ENCODE measurements around the gene TLR3.
A peak's percentile ranks its signal among the peaks of the same experiment; 100 is the strongest.

TLR3 gene

GRCh38 chr4:186107947-186108346 lies 39.0 kb downstream of the TLR3 start:
- DNase-seq = no peak

- no peak for DNase-seq
These were observed 39.4 kb downstream of the TLR3 start for GRCh38 chr4:186108391-186108790.

GRCh38 chr4:186109245-186109644 lies 40.3 kb downstream of the TLR3 start:
- no peak for DNase-seq

GRCh38 chr4:186116697-186117096 lies 47.7 kb downstream of the TLR3 start:
- DNase-seq = no peak

- no peak for DNase-seq
These were observed 49.6 kb downstream of the TLR3 start for GRCh38 chr4:186118582-186118981.

- DNase-seq = no peak
These were observed 52.1 kb downstream of the TLR3 start for GRCh38 chr4:186121057-186121456.

GRCh38 chr4:186128842-186129241 lies 59.9 kb downstream of the TLR3 start:
- no peak for DNase-seq

- DNase-seq = no peak
These were observed 63.0 kb downstream of the TLR3 start for GRCh38 chr4:186131935-186132334.

- DNase-seq = peak in 1 of 2 experiments; percentile 1
These were observed 63.8 kb downstream of the TLR3 start for GRCh38 chr4:186132577-186133242.

GRCh38 chr4:186134257-186134656 lies 65.3 kb downstream of the TLR3 start:
- DNase-seq = no peak

- no peak for DNase-seq
These were observed 65.9 kb downstream of the TLR3 start for GRCh38 chr4:186134861-186135260.

GRCh38 chr4:186137196-186137794 lies 68.3 kb downstream of the TLR3 start:
- peak in 1 of 2 experiments; percentile 14 for DNase-seq

Data from NCI-H526 (cell line).